GM13977 (cell line): ENCODE measurements around the gene ANKRD40.

Source experiments
- DNase-seq: peaks from one replicate; pipeline ENCODE4 v3.0.0; 2012; ENCODE audit warnings: low spot score
- in situ Hi-C: fragments of 300-500 bp; cut with MboI; formaldehyde crosslinking; loops from one replicate; pipeline ENCODE4 v1.12.0; 2022; ENCODE audit warnings: low sequenced_read_pairs, low pct_unique_long_range_greater_than_20kb, mixed read lengths, inconsistent platforms; ENCODE audit not compliant: unreplicated experiment
- TF ChIP-seq, protein P1 (sequence below): IDR thresholded peaks from 2 replicates; pipeline ENCODE4 v1.5.1; 2012; ENCODE audit warnings: mild to moderate bottlenecking, control low read depth; ENCODE audit not compliant: insufficient read depth; ENCODE audit errors: extremely low read depth, missing control alignments

ANKRD40 gene

DNA sequence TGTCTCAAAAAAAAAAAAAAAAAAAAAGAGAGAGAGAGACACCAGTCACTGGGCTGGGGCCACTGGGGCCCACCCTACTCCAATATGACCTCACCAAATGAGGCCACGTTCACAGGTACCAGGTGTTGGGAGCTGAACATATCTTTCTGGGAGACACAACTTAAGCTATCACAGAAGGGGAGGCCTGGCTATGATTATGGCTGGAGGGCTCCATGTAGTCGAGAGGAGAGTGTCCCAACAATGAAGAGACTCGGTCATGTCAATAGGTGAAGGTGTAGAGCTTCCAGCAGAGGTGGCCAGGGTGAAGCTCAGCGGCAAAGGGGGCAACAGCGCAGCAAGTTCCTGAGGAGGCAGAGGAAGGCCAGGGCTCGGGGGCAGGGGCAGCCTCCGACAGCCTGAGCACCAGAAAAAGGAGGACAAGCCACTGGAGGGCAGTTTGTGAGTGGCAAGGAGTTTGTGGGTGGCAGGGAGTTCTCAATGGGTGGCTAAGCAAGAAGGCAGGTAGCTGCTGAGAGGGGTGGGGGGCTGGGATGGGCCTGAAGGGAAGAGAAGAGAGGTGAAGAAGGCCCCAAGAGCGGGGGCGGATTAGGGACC is 45.0 kb downstream of the ANKRD40 start:
- in situ Hi-C loops = no loop called here
- TF ChIP-seq, protein P1, sequence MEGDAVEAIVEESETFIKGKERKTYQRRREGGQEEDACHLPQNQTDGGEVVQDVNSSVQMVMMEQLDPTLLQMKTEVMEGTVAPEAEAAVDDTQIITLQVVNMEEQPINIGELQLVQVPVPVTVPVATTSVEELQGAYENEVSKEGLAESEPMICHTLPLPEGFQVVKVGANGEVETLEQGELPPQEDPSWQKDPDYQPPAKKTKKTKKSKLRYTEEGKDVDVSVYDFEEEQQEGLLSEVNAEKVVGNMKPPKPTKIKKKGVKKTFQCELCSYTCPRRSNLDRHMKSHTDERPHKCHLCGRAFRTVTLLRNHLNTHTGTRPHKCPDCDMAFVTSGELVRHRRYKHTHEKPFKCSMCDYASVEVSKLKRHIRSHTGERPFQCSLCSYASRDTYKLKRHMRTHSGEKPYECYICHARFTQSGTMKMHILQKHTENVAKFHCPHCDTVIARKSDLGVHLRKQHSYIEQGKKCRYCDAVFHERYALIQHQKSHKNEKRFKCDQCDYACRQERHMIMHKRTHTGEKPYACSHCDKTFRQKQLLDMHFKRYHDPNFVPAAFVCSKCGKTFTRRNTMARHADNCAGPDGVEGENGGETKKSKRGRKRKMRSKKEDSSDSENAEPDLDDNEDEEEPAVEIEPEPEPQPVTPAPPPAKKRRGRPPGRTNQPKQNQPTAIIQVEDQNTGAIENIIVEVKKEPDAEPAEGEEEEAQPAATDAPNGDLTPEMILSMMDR = no peak
- no peak for DNase-seq

- TF ChIP-seq, protein P1 = no peak
- in situ Hi-C loops = no loop called here
- DNase-seq = no peak
These were observed 45.8 kb downstream of the ANKRD40 start for GRCh38 chr17:50661795-50662391.

DNA sequence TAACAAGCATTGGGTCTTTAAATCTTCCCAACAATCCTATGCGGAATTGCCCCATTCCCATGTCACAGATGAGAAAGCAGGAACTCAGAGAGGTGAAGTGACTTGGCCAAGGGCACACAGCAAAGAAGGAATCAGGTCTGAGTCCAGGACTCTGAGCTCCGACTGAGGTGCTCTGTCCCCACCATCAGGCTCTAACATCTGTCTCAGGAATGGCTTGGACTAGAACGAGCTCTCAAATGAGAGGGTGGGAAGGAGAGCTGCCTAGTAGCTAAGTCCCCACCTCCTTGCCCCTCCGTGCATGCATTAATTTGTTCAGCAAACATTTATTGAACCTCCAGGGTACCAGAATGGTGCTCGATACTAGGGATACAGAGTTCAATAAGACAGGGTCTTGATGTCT is 46.4 kb downstream of the ANKRD40 start:
- TF ChIP-seq, protein P1 = no peak
- in situ Hi-C loops = no loop called here

GRCh38 chr17:50660887-50661345 is 46.8 kb downstream of the ANKRD40 start:
- in situ Hi-C loops = no loop called here
- TF ChIP-seq, protein P1 = no peak
- no peak for DNase-seq

More for the DNA sequence above, 46.4 kb downstream of the ANKRD40 start:
- DNase-seq = no peak

DNA sequence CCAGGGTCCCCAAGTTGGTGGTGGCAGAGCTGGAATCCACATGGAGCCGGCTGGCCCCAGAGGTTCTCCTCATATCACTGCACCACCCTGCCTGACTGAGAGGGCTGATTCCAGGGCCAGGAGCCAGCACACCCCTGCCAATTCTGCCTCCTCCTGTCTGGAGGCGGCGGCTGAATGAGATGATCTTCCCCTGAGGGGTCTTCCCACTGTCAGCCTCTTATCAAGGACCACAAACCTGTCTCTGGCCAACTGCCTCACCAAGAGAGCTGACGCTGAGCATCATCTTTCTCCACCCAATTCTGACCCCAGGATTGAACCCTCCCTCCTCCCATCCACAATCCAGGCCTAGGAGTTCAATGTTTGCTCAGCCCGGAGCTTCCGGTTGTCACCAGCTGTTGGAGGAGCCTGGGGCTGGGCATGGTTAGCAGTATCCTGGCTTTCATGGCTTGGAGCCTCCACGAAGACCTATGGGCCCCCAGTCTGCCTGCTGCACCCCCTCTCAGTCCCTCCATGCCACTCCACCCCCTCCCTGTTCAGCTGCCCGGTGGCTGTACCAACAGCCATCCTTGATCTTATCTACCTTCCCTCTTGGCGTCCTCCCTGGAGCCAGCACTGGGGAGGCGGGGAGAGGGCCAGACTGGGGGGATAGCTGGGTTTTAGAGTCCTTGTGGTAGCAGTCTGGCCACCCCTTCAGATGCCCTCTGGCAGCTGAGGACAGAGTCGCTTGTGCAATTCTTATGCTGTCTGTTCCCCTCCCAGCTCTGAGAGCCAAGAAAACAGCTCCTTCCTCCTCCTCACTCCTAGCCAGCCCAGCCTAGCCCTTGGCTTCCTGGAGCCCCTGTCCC is 47.5 kb downstream of the ANKRD40 start:
- in situ Hi-C loops = no loop called here
- DNase-seq = no peak
- TF ChIP-seq, protein P1 = no peak

DNA sequence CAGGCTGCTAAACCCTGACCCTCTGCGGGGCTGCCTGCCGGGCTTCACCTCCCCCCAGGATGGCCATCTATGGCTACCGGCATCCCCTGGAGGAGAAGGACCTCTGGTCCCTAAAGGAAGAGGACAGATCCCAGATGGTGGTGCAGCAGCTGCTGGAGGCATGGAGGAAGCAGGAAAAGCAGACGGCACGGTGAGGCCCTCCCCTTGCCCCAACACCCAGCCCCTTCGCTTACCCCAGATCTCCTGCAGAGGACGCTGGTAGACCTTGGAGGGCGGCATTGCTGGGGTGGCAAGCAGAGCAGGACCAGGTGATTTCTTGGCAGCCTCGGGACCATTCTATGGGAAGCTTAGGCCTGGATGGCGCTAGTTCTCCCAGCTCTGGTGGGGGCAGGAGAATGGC is 48.5 kb downstream of the ANKRD40 start:
- TF ChIP-seq, protein P1 = no peak
- DNase-seq = no peak
- in situ Hi-C loops = no loop called here
